OCI-LY3 (cell line): ENCODE data around the gene RBBP8.

Experiments
- H2AFZ ChIP-seq: fragments of 200-600, 300-600 bp; shearing (Covaris generic); 2 replicates; pipeline ENCODE4 v1.6.0; 2014; ENCODE audit warnings: antibody characterized with exemption, low read depth, low read length
- H3K27ac ChIP-seq: fragments of 200-600, 300-600 bp; sonication (generic); 2 replicates; pipeline ENCODE4 v1.5.1; 2014; ENCODE audit warnings: mild to moderate bottlenecking, low read length, moderate library complexity, mixed read lengths
- H3K27me3 ChIP-seq: fragments of 200-600, 300-600 bp; sonication (generic); 2 replicates; pipeline ENCODE4 v1.6.1; 2014; ENCODE audit warnings: low read depth, low read length, mixed read lengths
- H3K36me3 ChIP-seq: fragments of 200-600, 300-600 bp; sonication (generic); replicated peaks from 2 replicates; pipeline ENCODE3; 2014; ENCODE audit warnings: low read depth, low read length, mixed read lengths
- H3K4me1 ChIP-seq: fragments of 300-600, 200-600 bp; sonication (generic); 2 replicates; pipeline ENCODE4 v1.6.1; 2014; ENCODE audit warnings: low read length, mixed read lengths
- H3K4me2 ChIP-seq: fragments of 200-600, 300-600 bp; sonication (generic); 2 replicates; pipeline ENCODE4 v1.6.1; 2014; ENCODE audit warnings: low read length, mixed read lengths
- H3K4me3 ChIP-seq: fragments of 300-600, 200-600 bp; sonication (generic); 2 replicates; pipeline ENCODE4 v1.5.1; 2014; ENCODE audit warnings: antibody characterized with exemption, mild to moderate bottlenecking, low read length, moderate library complexity
- H3K79me2 ChIP-seq: fragments of 300-600, 200-600 bp; shearing (Covaris generic); 2 replicates; pipeline ENCODE4 v1.6.1; 2014; ENCODE audit warnings: mild to moderate bottlenecking, low read length, mixed read lengths
- H3K9ac ChIP-seq: fragments of 300-600, 200-600 bp; shearing (Covaris generic); 2 replicates; pipeline ENCODE4 v1.6.0; 2014; ENCODE audit warnings: mild to moderate bottlenecking, low read length, moderate library complexity
- H3K9me3 ChIP-seq: fragments of 200-600, 300-600 bp; shearing (Covaris generic); 2 replicates; pipeline ENCODE4 v1.6.1; 2014; ENCODE audit warnings: low read length, mixed read lengths; ENCODE audit not compliant: insufficient read depth
- H4K20me1 ChIP-seq: fragments of 200-600, 300-600 bp; sonication (generic); 2 replicates; pipeline ENCODE4 v1.6.1; 2016; ENCODE audit warnings: low read length, mixed read lengths; ENCODE audit not compliant: insufficient read depth
- CTCF ChIP-seq: fragments of 200-600, 300-600 bp; sonication (generic); IDR thresholded peaks from 2 replicates; pipeline ENCODE4 v1.5.1; 2014; ENCODE audit warnings: antibody characterized with exemption, low read length, low read depth
- EZH2phosphoT487 ChIP-seq: fragments of 200-600 bp; shearing (Covaris generic); IDR thresholded peaks from 2 replicates; pipeline ENCODE4 v1.6.1; 2018; ENCODE audit warnings: antibody characterized with exemption, mixed run types, low read depth

The RBBP8 gene

GRCh38 chr18:22930089-22930713 lies 2.9 kb upstream of the RBBP8 start:
- peaks cover 14% of the 10 kb centered on the region for H3K79me2 ChIP-seq
- no peaks in the 10 kb centered on the region for H3K9me3 ChIP-seq
- no peak overlapping the region for H3K9ac ChIP-seq
- H3K4me2 ChIP-seq: no peak overlapping the region
- no peak overlapping the region for H3K27ac ChIP-seq
- no peaks in the 10 kb centered on the region for H4K20me1 ChIP-seq
- TF ChIP-seq EZH2phosphoT487: no peak
- peak; percentile 83 for TF ChIP-seq CTCF
- H3K27me3 ChIP-seq: no peaks in the 10 kb centered on the region
- no peaks in the 10 kb centered on the region for H3K36me3 ChIP-seq
- no peak overlapping the region for H2AFZ ChIP-seq
- H3K4me1 ChIP-seq: peaks cover 14% of the 10 kb centered on the region; the same call in 1 of the 2 replicates
- no peak overlapping the region for H3K4me3 ChIP-seq

- H3K27ac ChIP-seq: no peak overlapping the region
- H3K4me1 ChIP-seq: peaks cover 18% of the 10 kb centered on the region; the same call in 1 of the 2 replicates
- H3K79me2 ChIP-seq: peaks cover 30% of the 10 kb centered on the region
- no peaks in the 10 kb centered on the region for H4K20me1 ChIP-seq
- TF ChIP-seq EZH2phosphoT487: no peak
- TF ChIP-seq CTCF: no peak
- H2AFZ ChIP-seq: peak overlapping the region; percentile 59
- H3K9ac ChIP-seq: peak overlapping the region; percentile 87
- H3K4me3 ChIP-seq: peak overlapping the region; percentile 85
- no peaks in the 10 kb centered on the region for H3K9me3 ChIP-seq
- peak overlapping the region; percentile 84 for H3K4me2 ChIP-seq
- H3K36me3 ChIP-seq: peaks cover 5% of the 10 kb centered on the region
- H3K27me3 ChIP-seq: no peaks in the 10 kb centered on the region
Measured at GRCh38 chr18:22932885-22933205, 283 bp upstream of the RBBP8 start.

- Histone ChIP-seq H2AFZ (peak overlapping the region; percentile 81), H3K9ac (peak overlapping the region; percentile 87), H3K27me3 (no peaks in the 10 kb centered on the region), H3K36me3 (peaks cover 12% of the 10 kb centered on the region), H3K79me2 (peaks cover 33% of the 10 kb centered on the region), H3K27ac (peak overlapping the region; percentile 80), H3K9me3 (no peaks in the 10 kb centered on the region), H4K20me1 (no peaks in the 10 kb centered on the region), H3K4me1 (peaks cover 18% of the 10 kb centered on the region; the same call in 1 of the 2 replicates), H3K4me2 (peak overlapping the region; percentile 84), H3K4me3 (peak overlapping the region; percentile 85)
- TF ChIP-seq EZH2phosphoT487 (no peak), CTCF (no peak)
Measured at GRCh38 chr18:22933966-22934423, 867 bp downstream of the RBBP8 start.

- no peaks in the 10 kb centered on the region for H4K20me1 ChIP-seq
- peaks cover 36% of the 10 kb centered on the region for H3K79me2 ChIP-seq
- peak overlapping the region; percentile 87 for H3K9ac ChIP-seq
- H3K4me3 ChIP-seq: peak overlapping the region; percentile 85
- peak overlapping the region; percentile 84 for H3K4me2 ChIP-seq
- H3K27me3 ChIP-seq: no peaks in the 10 kb centered on the region
- H3K4me1 ChIP-seq: peaks cover 15% of the 10 kb centered on the region; the same call in 1 of the 2 replicates
- TF ChIP-seq EZH2phosphoT487 (no peak), CTCF (no peak)
- peaks cover 15% of the 10 kb centered on the region for H3K36me3 ChIP-seq
- H3K9me3 ChIP-seq: no peaks in the 10 kb centered on the region
- no peak overlapping the region for H3K27ac ChIP-seq
- H2AFZ ChIP-seq: no peak overlapping the region
Measured at GRCh38 chr18:22934789-22935188, 1.7 kb downstream of the RBBP8 start.
